HCT116 (cell line): Measurements from ENCODE around the gene METTL22. TPM values are rescaled to one million over a fixed set of nuclear protein-coding genes. Genes with fewer than 3 reads are reported as not detected.

Experiments used
- ATAC-seq: fragments of 200-7000 bp; cut with Tn5 transposase; 2 replicates; pipeline ENCODE4 v1.9.1; 2020; ENCODE audit warnings: mild to moderate bottlenecking, moderate library complexity
- BruUV-seq: library from RNA; stranded (reverse); fragments of 400-500 nt; replicated peaks from 2 replicates; lab custom pipeline; 2021; lab: Mats Ljungman, UMichigan
- CTCF ChIA-PET: fragments of 300-600 bp; sonication (Branson Sonifier 250); formaldehyde crosslinking; loops from one replicate; lab custom pipeline; 2021; ENCODE audit warnings: antibody characterized with exemption; lab: Charles Lee
- POLR2A ChIA-PET: fragments of 300-600, 350-600 bp; sonication (Branson Sonifier 250); formaldehyde crosslinking; loops from one replicate; lab custom pipeline; 2021; ENCODE audit warnings: antibody characterized with exemption; lab: Charles Lee
- RAD21 ChIA-PET, 2 experiments: fragments of 300-600 bp; sonication (Branson Sonifier 250); formaldehyde crosslinking; loops; one replicate each; lab custom pipeline; 2023; ENCODE audit warnings: low total read pairs in 2 of 2; ENCODE audit not compliant: uncharacterized antibody in 2 of 2, unreplicated experiment in 2 of 2, low non-redundant PET in 1 of 2; lab: Charles Lee
- DNase-seq: peaks from one replicate; pipeline ENCODE4 v3.0.0-alpha.2; 2010; ENCODE audit warnings: low read depth, low spot score
- H2AFZ ChIP-seq: fragments of 200-600 bp; shearing (Covaris generic), sonication (generic); 2 replicates; pipeline ENCODE4 v1.6.1; 2017; ENCODE audit warnings: low read depth, mixed run types, mixed read lengths, antibody characterized with exemption, low read length; ENCODE audit not compliant: poor library complexity, severe bottlenecking
- H3K27ac ChIP-seq: 2 replicates; pipeline ENCODE4 v1.5.1; 2012; ENCODE audit warnings: low read depth, low read length
- H3K27me3 ChIP-seq: fragments of 200-600 bp; sonication (generic); 2 replicates; pipeline ENCODE4 v1.6.1; 2016; ENCODE audit warnings: mixed run types, low read length, mixed read lengths; ENCODE audit not compliant: insufficient read depth
- H3K36me3 ChIP-seq, 2 experiments: fragments of 200-500 bp in 1 of 2; fragments of 200-600 bp in 1 of 2; sonication (Bioruptor generic) in 1 of 2; sonication (generic) in 1 of 2; 2 replicates each; pipeline versions ENCODE4 v1.5.1 to v1.6.1; 2014 to 2016; ENCODE audit warnings: low read length in 2 of 2, inconsistent platforms in 1 of 2, mixed read lengths in 1 of 2, mixed run types in 1 of 2; ENCODE audit not compliant: insufficient read depth in 2 of 2, control insufficient read depth in 1 of 2
- H3K4me1 ChIP-seq, 2 experiments: fragments of 200-600 bp in 1 of 2; sonication (generic) in 1 of 2; 2 replicates each; pipeline versions ENCODE4 v1.5.1 to v1.6.1; 2012 to 2017; ENCODE audit warnings: low read length in 2 of 2, inconsistent platforms in 1 of 2, mild to moderate bottlenecking in 1 of 2, mixed read lengths in 1 of 2, mixed run types in 1 of 2, moderate library complexity in 1 of 2; ENCODE audit not compliant: insufficient read depth in 2 of 2, control insufficient read depth in 1 of 2
- H3K4me2 ChIP-seq: fragments of 200-600 bp; sonication (generic); 2 replicates; pipeline ENCODE4 v1.6.1; 2017; ENCODE audit warnings: mixed run types, low read length, mixed read lengths
- H3K4me3 ChIP-seq, 2 experiments: fragments of 200-600 bp in 1 of 2; sonication (generic) in 1 of 2; replicated peaks in 1 of 2; 2 replicates each; pipeline ENCODE4 v1.5.1; 2011 to 2016; ENCODE audit warnings: low read length in 2 of 2, control low read depth in 1 of 2, low read depth in 1 of 2, mild to moderate bottlenecking in 1 of 2, mixed read lengths in 1 of 2, mixed run types in 1 of 2
- H3K79me2 ChIP-seq: fragments of 200-600 bp; sonication (generic); 2 replicates; pipeline ENCODE4 v1.6.1; 2017; ENCODE audit warnings: mild to moderate bottlenecking, mixed run types, low read length, moderate library complexity, mixed read lengths; ENCODE audit not compliant: insufficient read depth
- H3K9ac ChIP-seq: fragments of 200-600 bp; sonication (generic); 2 replicates; pipeline ENCODE4 v1.6.1; 2016; ENCODE audit warnings: low read length, mixed read lengths
- H3K9me2 ChIP-seq: fragments of 200-600 bp; sonication (generic), shearing (Covaris generic); 2 replicates; pipeline ENCODE4 v1.6.1; 2017; ENCODE audit warnings: mixed run types, mild to moderate bottlenecking, moderate library complexity; ENCODE audit not compliant: insufficient read depth
- H3K9me3 ChIP-seq, 2 experiments: fragments of 200-500 bp in 1 of 2; fragments of 200-600 bp in 1 of 2; sonication (Bioruptor generic) in 1 of 2; sonication (generic) in 1 of 2; 2 replicates each; pipeline ENCODE4 v1.6.1; 2014 to 2017; ENCODE audit warnings: low read length in 2 of 2, mixed read lengths in 2 of 2, inconsistent platforms in 1 of 2, low read depth in 1 of 2, mild to moderate bottlenecking in 1 of 2, mixed run types in 1 of 2, moderate library complexity in 1 of 2; ENCODE audit not compliant: control insufficient read depth in 1 of 2, insufficient read depth in 1 of 2
- H4K20me1 ChIP-seq: fragments of 200-600 bp; sonication (generic), shearing (Covaris generic); 2 replicates; pipeline ENCODE4 v1.6.1; 2017; ENCODE audit warnings: mixed run types, mild to moderate bottlenecking, moderate library complexity; ENCODE audit not compliant: insufficient read depth
- CBX3 ChIP-seq: IDR thresholded peaks from 2 replicates; pipeline ENCODE4 v1.6.1; 2012; ENCODE audit warnings: low read depth
- EZH2phosphoT487 ChIP-seq: fragments of 200-600 bp; IDR thresholded peaks from 2 replicates; pipeline ENCODE4 v1.6.1; 2018; ENCODE audit warnings: antibody characterized with exemption, borderline replicate concordance
- FOSL1 ChIP-seq: IDR thresholded peaks from 2 replicates; pipeline ENCODE4 v1.6.1; 2012; ENCODE audit warnings: low read depth
- RAD21 ChIP-seq: IDR thresholded peaks from 2 replicates; pipeline ENCODE4 v1.6.1; 2012; ENCODE audit warnings: low read depth, mild to moderate bottlenecking
- SIN3A ChIP-seq: IDR thresholded peaks from 2 replicates; pipeline ENCODE4 v1.6.1; 2012; ENCODE audit warnings: low read depth
- SRF ChIP-seq: IDR thresholded peaks from 2 replicates; pipeline ENCODE4 v1.6.1; 2012; ENCODE audit warnings: low read depth
- YY1 ChIP-seq: IDR thresholded peaks from 2 replicates; pipeline ENCODE4 v1.6.1; 2011; ENCODE audit warnings: low read length, low read depth, moderate library complexity, mild to moderate bottlenecking; ENCODE audit not compliant: insufficient replicate concordance; ENCODE audit errors: extremely low read depth
- ZBTB33 ChIP-seq: IDR thresholded peaks from 2 replicates; pipeline ENCODE4 v1.6.1; 2011; ENCODE audit warnings: mild to moderate bottlenecking, low read length, moderate library complexity; ENCODE audit not compliant: insufficient replicate concordance; ENCODE audit errors: extremely low read depth
- intact Hi-C: fragments of 100-400 bp; cut with micrococcal nuclease; formaldehyde crosslinking; loops from 2 replicates; pipeline ENCODE4 v1.10.0; 2022
- total RNA-seq: library from RNA; stranded (reverse); gene quantifications from one replicate; pipeline ENCODE4 v1.2.1, GENCODE V29; 2021; ENCODE audit not compliant: unreplicated experiment
- TF ChIP-seq, protein P1 (sequence below), 3 experiments: fragments of 200-600 bp in 1 of 3; sonication (generic) in 1 of 3; IDR thresholded peaks in 2 of 3; conservative IDR thresholded peaks in 1 of 3; 2 replicates each; pipeline ENCODE4 v1.5.1; 2012 to 2017; ENCODE audit warnings: low read depth in 2 of 3, low read length in 2 of 3, antibody characterized with exemption in 1 of 3, borderline replicate concordance in 1 of 3, control low read depth in 1 of 3, mild to moderate bottlenecking in 1 of 3, mixed read lengths in 1 of 3, mixed run types in 1 of 3, moderate library complexity in 1 of 3; ENCODE audit not compliant: insufficient read depth in 1 of 3

Gene METTL22
- total RNA-seq, 1 experiment from 2014 or later: 33.3 TPM

DNA sequence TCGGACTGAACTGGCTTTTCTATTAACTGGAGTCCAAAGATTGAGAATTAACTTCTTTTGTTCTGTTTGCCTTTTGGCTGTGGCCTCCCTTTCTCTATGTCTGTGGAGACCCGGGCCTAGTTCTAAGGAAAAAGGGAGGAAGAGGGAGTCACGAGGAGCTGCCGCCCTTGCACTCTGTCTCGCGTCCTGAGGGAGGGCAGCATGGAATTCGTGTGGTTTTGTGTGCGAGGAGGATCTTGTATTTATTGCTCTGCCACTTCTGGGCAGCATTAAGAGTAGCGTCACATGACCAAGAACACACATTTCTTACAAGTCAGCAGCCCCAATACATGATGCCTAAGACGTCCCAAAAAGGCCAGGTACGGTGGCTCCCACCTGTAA is 23.6 kb downstream of the METTL22 start:
- Histone ChIP-seq H3K4me1 (no peaks in the 10 kb centered on the region), H3K27me3 (no peaks in the 10 kb centered on the region), H3K27ac (no peak overlapping the region), H4K20me1 (no peaks in the 10 kb centered on the region), H3K4me2 (no peak overlapping the region), H3K79me2 (no peaks in the 10 kb centered on the region), H2AFZ (no peak overlapping the region), H3K36me3 (peaks cover 35 to 42% of the 10 kb centered on the region in 2 experiments; a peak in 3 of 4 replicates), H3K9me3 (no peaks in the 10 kb centered on the region), H3K4me3 (no peak overlapping the region), H3K9me2 (no peaks in the 10 kb centered on the region), H3K9ac (no peak overlapping the region)
- ChIA-PET RAD21 (no interaction called here), CTCF (no interaction called here), POLR2A (no interaction called here)
- ATAC-seq: no peak
- intact Hi-C loops: no loop called here
- TF ChIP-seq SIN3A: no peak
- TF ChIP-seq RAD21: no peak
- TF ChIP-seq CBX3: no peak
- TF ChIP-seq EZH2phosphoT487: no peak
- TF ChIP-seq ZBTB33: no peak
- TF ChIP-seq FOSL1: no peak
- TF ChIP-seq, protein P1, sequence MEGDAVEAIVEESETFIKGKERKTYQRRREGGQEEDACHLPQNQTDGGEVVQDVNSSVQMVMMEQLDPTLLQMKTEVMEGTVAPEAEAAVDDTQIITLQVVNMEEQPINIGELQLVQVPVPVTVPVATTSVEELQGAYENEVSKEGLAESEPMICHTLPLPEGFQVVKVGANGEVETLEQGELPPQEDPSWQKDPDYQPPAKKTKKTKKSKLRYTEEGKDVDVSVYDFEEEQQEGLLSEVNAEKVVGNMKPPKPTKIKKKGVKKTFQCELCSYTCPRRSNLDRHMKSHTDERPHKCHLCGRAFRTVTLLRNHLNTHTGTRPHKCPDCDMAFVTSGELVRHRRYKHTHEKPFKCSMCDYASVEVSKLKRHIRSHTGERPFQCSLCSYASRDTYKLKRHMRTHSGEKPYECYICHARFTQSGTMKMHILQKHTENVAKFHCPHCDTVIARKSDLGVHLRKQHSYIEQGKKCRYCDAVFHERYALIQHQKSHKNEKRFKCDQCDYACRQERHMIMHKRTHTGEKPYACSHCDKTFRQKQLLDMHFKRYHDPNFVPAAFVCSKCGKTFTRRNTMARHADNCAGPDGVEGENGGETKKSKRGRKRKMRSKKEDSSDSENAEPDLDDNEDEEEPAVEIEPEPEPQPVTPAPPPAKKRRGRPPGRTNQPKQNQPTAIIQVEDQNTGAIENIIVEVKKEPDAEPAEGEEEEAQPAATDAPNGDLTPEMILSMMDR (IDR thresholded peaks at IDR 0.05 in 2 of 3, conservative IDR thresholded peaks at IDR 0.05 in 1 of 3; ENCODE audit: borderline replicate concordance in 1 of 3, insufficient read depth in 1 of 3, low read depth in 2 of 3, low read length in 2 of 3): no peak
- TF ChIP-seq SRF: no peak
- no peak for TF ChIP-seq YY1
- DNase-seq: no peak
- no TSS peak for BruUV-seq
